GM23248 (cell line): ENCODE data around the gene SULF2.

ENCODE experiments used
- EZH2 ChIP-seq: fragments of 200-600 bp; sonication (generic); IDR thresholded peaks from 2 replicates; pipeline ENCODE4 v1.6.1; 2018; ENCODE audit warnings: antibody characterized with exemption, mild to moderate bottlenecking; ENCODE audit not compliant: insufficient read depth, poor library complexity, severe bottlenecking
- EZH2phosphoT487 ChIP-seq: fragments of 200-600 bp; sonication (generic); IDR thresholded peaks from 2 replicates; pipeline ENCODE4 v1.6.1; 2018; ENCODE audit warnings: antibody characterized with exemption, moderate library complexity, mild to moderate bottlenecking, low read depth; ENCODE audit not compliant: insufficient read depth

GRCh38 chr20:47642624-47643023 lies 142.7 kb downstream of the SULF2 start:
- TF ChIP-seq EZH2phosphoT487 (no peak), EZH2 (no peak)
